ENCODE data around the gene TMC7.
A peak's percentile ranks its signal among the peaks of the same experiment; 100 is the strongest.
"Not testable (repeated sequence)": the region's sequence is repeated elsewhere in the genome, so short reads cannot be mapped to it uniquely, and the experiment has no call there.

Gene TMC7

DNA sequence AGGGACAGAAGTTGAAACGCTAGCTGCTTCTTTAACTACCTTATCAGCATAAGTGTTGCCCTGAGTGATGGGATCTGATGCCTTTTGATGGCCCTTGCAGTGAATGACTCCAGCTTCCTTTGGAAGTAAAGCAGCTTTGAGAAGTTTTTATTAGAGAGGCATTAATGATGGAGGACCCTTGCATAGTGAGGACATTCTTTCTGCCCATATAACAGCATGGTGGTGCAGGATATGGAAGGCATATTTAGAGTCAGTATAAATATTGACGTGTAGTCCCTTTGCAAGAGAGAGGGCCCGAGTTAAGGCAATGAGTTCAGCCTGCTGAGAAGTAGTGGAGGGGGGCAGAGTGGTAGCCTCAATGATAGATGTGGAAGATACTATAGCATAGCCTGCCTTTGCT lies 9.8 kb downstream of the TMC7 start:
- H3K36me3 ChIP-seq (ENCODE audit: control insufficient read depth in 2 of 2, insufficient read depth in 1 of 2, low read length in 2 of 2); H3K27ac ChIP-seq (ENCODE audit: extremely low read depth, low read depth, low read length); POLR2A ChIA-PET; H3K4me1 ChIP-seq (ENCODE audit: control insufficient read depth, insufficient read depth, low read length); H3K4me3 ChIP-seq (ENCODE audit: low read depth, low read length); H3K9me3 ChIP-seq (ENCODE audit: control insufficient read depth, insufficient read depth, low read depth, low read length): not testable (repeated sequence)
- TF ChIP-seq ZNF600 (tag by site-specific recombination; IDR thresholded peaks at IDR 0.05) = peak; percentile 83
- CTCF ChIA-PET = interaction anchor here (1.5 kb wide), 1 partner anchor 10 kb away, joined by 7 read pairs; the partner anchor contains the start of gene TMC7

DNA sequence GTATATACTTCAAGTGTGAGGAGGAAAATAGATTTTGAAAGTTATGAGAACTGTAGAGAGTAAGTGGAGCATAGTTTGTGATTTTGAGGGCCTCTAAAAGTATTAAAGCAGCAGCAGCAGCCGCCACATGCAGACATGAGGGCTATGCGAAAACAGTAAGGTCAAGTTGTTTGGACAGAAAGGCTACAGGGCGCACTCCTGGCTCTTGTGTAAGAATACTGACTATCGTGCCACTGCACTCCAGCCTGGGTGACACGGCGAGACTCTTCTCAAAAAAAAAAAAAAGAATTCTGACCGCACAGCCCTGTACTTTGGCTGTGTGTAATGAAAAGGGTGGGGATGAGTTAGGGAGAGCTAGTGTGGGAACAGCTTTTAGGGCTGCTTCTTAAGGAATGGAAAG lies 10.4 kb downstream of the TMC7 start:
- H3K36me3 ChIP-seq (ENCODE audit: control insufficient read depth in 2 of 2, insufficient read depth in 1 of 2, low read length in 2 of 2); H3K4me1 ChIP-seq (ENCODE audit: control insufficient read depth, insufficient read depth, low read length); POLR2A ChIA-PET; H3K9me3 ChIP-seq (ENCODE audit: control insufficient read depth, insufficient read depth, low read depth, low read length); H3K4me3 ChIP-seq (ENCODE audit: low read depth, low read length); H3K27ac ChIP-seq (ENCODE audit: extremely low read depth, low read depth, low read length): not testable (repeated sequence)
- CTCF ChIA-PET = interaction anchor here (1.5 kb wide), 1 partner anchor 10 kb away, joined by 7 read pairs; the partner anchor contains the start of gene TMC7

DNA sequence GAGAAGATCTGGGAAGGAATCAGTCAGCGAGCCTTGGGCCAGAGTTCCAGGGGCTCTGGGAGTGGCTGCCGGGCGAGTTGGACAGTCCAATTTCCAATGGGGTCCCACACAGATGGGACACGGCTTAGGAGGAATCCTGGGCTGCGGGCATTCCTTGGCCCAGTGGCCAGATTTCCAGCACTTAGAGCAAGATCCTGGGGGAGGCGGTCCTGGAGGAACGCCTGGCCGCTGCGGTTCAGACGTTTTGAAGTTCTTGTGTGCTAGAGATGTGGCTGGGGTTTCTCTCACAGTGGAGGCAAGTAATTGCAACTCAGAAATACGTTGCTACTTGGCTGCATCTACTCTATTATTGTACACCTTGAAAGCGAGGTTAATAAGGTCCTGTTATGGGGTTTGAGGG lies 11.7 kb downstream of the TMC7 start:
- H3K36me3 ChIP-seq (ENCODE audit: control insufficient read depth in 2 of 2, insufficient read depth in 1 of 2, low read length in 2 of 2); CTCF ChIA-PET; H3K4me1 ChIP-seq (ENCODE audit: control insufficient read depth, insufficient read depth, low read length); H3K4me3 ChIP-seq (ENCODE audit: low read depth, low read length); H3K27ac ChIP-seq (ENCODE audit: extremely low read depth, low read depth, low read length); POLR2A ChIA-PET; H3K9me3 ChIP-seq (ENCODE audit: control insufficient read depth, insufficient read depth, low read depth, low read length): not testable (repeated sequence)

DNA sequence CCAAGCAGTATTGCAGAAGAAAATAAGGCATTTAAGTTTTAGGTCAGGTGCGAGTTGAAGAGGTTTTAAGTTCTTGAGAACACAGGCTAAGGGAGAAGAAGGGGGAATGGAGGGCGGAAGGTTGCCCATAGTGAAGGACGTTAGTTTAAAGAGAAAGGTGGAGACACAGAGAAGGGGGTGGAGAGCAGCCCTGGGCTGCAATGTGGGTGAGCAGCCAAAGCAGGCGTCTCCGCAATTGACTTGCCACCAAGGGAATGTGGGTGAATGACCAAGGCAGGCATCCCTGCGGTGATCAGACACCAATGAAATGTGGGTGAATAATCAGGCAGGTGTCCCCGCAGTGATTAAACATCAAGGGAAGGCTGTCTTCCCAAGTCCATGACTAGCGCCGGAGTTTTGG lies 12.8 kb downstream of the TMC7 start:
- H3K27ac ChIP-seq (ENCODE audit: extremely low read depth, low read depth, low read length); H3K9me3 ChIP-seq (ENCODE audit: control insufficient read depth, insufficient read depth, low read depth, low read length); H3K4me3 ChIP-seq (ENCODE audit: low read depth, low read length); H3K36me3 ChIP-seq (ENCODE audit: control insufficient read depth in 2 of 2, insufficient read depth in 1 of 2, low read length in 2 of 2); POLR2A ChIA-PET; H3K4me1 ChIP-seq (ENCODE audit: control insufficient read depth, insufficient read depth, low read length): not testable (repeated sequence)
- CTCF ChIA-PET = interaction anchor here (1.8 kb wide), 1 partner anchor 13 kb away, joined by 11 read pairs; the partner anchor contains the start of gene TMC7

GRCh38 chr16:18997001-18997400 lies 13.3 kb downstream of the TMC7 start:
- H3K27ac ChIP-seq (ENCODE audit: extremely low read depth, low read depth, low read length); H3K4me1 ChIP-seq (ENCODE audit: control insufficient read depth, insufficient read depth, low read length); H3K4me3 ChIP-seq (ENCODE audit: low read depth, low read length); H3K9me3 ChIP-seq (ENCODE audit: control insufficient read depth, insufficient read depth, low read depth, low read length); POLR2A ChIA-PET; H3K36me3 ChIP-seq (ENCODE audit: control insufficient read depth in 2 of 2, insufficient read depth in 1 of 2, low read length in 2 of 2): not testable (repeated sequence)
- CTCF ChIA-PET = interaction anchor here (1.8 kb wide), 1 partner anchor 14 kb away, joined by 11 read pairs; the partner anchor contains the start of gene TMC7

DNA sequence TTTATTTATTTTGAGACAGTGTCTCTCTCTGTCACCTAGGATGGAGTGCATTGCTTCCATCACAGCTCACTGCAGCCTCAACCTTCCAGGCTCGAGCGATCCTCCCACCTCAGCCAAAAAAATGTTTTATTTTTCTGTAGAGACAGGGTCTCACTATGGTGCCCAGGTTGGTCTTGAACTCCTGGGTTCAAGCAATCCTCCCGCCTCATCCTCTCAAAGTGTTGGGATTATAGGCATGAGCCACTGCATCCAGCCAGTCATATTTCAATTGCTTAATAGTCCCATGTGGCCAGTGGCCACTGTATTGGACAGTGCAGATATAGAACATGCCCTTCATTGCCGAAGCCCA lies 15.3 kb downstream of the TMC7 start:
- POLR2A ChIA-PET = interaction anchor here (0.6 to 1.2 kb wide), 7 partner anchors 14 to 209 kb away, joined by 3 to 8 read pairs (median 3); partner anchors contain the start of genes ARL6IP1, COQ7 and RPS15A
- no peaks in the 10 kb centered on the region for H3K9me3 ChIP-seq (ENCODE audit: control insufficient read depth, insufficient read depth, low read depth, low read length)
- no peak overlapping the region for H3K4me3 ChIP-seq (ENCODE audit: low read depth, low read length)
- peaks cover 2% of the 10 kb centered on the region; the same call in 1 of the 2 replicates for H3K4me1 ChIP-seq (ENCODE audit: control insufficient read depth, insufficient read depth, low read length)
- no peak overlapping the region for H3K27ac ChIP-seq (ENCODE audit: extremely low read depth, low read depth, low read length)
- no peak for TF ChIP-seq YY2 (tag by site-specific recombination; IDR thresholded peaks at IDR 0.05)
- TF ChIP-seq ZEB2 (tag by site-specific recombination; IDR thresholded peaks at IDR 0.05) = 0 out of 2 replicates have a peak, but pooled peaks have one; percentile 7
- CTCF ChIA-PET = interaction anchor here (0.7 to 1.3 kb wide), 3 partner anchors 12 to 214 kb away, joined by 3 read pairs; no protein-coding TSS in a partner anchor
- no peaks in the 10 kb centered on the region for H3K36me3 ChIP-seq (ENCODE audit: control insufficient read depth in 2 of 2, insufficient read depth in 1 of 2, low read length in 2 of 2)

DNA sequence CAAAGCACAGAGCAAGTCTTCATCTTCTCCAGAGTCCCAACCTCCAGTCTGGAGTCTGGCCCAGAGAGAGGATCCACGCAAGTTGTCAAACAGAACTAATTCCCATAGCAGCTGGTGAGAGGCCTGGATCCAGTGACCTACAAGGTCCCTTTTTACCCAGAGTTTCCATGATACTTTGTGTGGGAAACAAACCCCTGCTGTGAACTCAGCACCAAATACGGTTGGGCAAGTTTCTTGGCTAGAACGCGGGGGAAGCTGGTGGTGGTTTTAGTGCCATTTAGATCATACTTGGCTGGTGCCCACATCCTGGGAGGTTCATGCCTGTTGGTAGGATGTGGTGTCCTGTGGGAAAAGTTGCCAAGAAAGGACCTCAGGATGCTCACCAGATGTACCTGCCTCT lies 18.1 kb downstream of the TMC7 start:
- H3K4me1 ChIP-seq (ENCODE audit: control insufficient read depth, insufficient read depth, low read length) = peaks cover 2% of the 10 kb centered on the region; the same call in 1 of the 2 replicates
- H3K4me3 ChIP-seq (ENCODE audit: low read depth, low read length) = no peak overlapping the region
- ChIA-PET CTCF (no interaction called here), POLR2A (no interaction called here)
- H3K27ac ChIP-seq (ENCODE audit: extremely low read depth, low read depth, low read length) = no peak overlapping the region
- H3K9me3 ChIP-seq (ENCODE audit: control insufficient read depth, insufficient read depth, low read depth, low read length) = no peaks in the 10 kb centered on the region
- no peaks in the 10 kb centered on the region for H3K36me3 ChIP-seq (ENCODE audit: control insufficient read depth in 2 of 2, insufficient read depth in 1 of 2, low read length in 2 of 2)
- no peak for TF ChIP-seq ZNF654 (tag by site-specific recombination; IDR thresholded peaks at IDR 0.05; ENCODE audit: low read depth)
- no peak for TF ChIP-seq ZNF658 (tag by site-specific recombination; IDR thresholded peaks at IDR 0.05)
- TF ChIP-seq ZNF645 (tag by site-specific recombination; IDR thresholded peaks at IDR 0.05) = no peak
- TF ChIP-seq ZIC2 (tag by site-specific recombination; IDR thresholded peaks at IDR 0.05) = no peak
- TF ChIP-seq SP7 (tag by site-specific recombination; IDR thresholded peaks at IDR 0.05) = no peak
- TF ChIP-seq TRIM28 (IDR thresholded peaks at IDR 0.05; ENCODE audit: borderline replicate concordance, low read length) = no peak
- TF ChIP-seq, protein P1, sequence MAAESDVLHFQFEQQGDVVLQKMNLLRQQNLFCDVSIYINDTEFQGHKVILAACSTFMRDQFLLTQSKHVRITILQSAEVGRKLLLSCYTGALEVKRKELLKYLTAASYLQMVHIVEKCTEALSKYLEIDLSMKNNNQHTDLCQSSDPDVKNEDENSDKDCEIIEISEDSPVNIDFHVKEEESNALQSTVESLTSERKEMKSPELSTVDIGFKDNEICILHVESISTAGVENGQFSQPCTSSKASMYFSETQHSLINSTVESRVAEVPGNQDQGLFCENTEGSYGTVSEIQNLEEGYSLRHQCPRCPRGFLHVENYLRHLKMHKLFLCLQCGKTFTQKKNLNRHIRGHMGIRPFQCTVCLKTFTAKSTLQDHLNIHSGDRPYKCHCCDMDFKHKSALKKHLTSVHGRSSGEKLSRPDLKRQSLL (tag by site-specific recombination; IDR thresholded peaks at IDR 0.05) = no peak
- TF ChIP-seq RBAK (tag by site-specific recombination; IDR thresholded peaks at IDR 0.05) = no peak
- no peak for TF ChIP-seq ZNF10 (tag by site-specific recombination; IDR thresholded peaks at IDR 0.05)
- TF ChIP-seq ZNF776 (tag by site-specific recombination; IDR thresholded peaks at IDR 0.05; ENCODE audit: borderline replicate concordance) = no peak
- TF ChIP-seq KLF1 (tag by site-specific recombination; IDR thresholded peaks at IDR 0.05) = no peak

All from HEK293 (cell line).